ENCODE results near the gene SMPDL3A. TPM values are rescaled to one million over a fixed set of nuclear protein-coding genes. Genes with fewer than 3 reads are reported as not detected.

SMPDL3A gene
- total and polyA plus RNA-seq, 2 of the 8 experiments (the other 6 are each of a cell fraction or from before 2014, with no cell fraction given): 3.5 to 3.9 TPM

DNA sequence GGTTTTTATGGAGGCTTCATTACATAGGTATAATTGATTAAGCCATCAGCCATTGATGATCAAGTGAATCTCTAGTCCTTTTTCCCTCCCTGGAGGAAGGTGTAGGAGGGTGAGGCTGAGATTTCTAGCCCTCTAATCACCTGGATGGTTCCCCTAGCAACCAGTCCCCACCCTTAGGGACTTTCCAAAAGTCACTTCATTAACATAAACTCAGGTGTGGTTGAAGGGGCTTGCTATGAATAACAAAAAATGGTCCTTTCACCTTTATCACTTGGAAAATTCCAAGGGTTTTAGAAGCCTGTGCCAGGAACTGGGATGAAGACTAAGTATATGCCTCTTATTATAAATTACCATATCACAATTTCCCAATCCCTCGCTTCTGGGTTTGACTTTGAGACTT is 40.4 kb downstream of the SMPDL3A start:
- Histone ChIP-seq H4K5ac (ENCODE audit: insufficient read length, low read depth, low read length) (no peak overlapping the region), H3K9ac (replicated peaks in 1 of 4; ENCODE audit: extremely low read depth in 1 of 4, low read depth in 3 of 4, low read length in 3 of 4) (peak overlapping the region in 1 of 4 experiments; percentile 39; a peak in 2 of 7 replicates), H3K4me2 (ENCODE audit: insufficient read depth in 1 of 2, low read depth in 2 of 2, low read length in 2 of 2) (peak overlapping the region; percentile 6 to 58), H3K4me3 (ENCODE audit: extremely low read depth in 1 of 4, insufficient read depth in 2 of 4, low read depth in 3 of 4, low read length in 4 of 4) (peak overlapping the region in 1 of 4 experiments; percentile 41; a peak in 2 of 8 replicates), H4K8ac (ENCODE audit: extremely low read depth, insufficient read depth, low read length) (no peak overlapping the region), H3K23me2 (ENCODE audit: low read depth, low read length) (no peaks in the 10 kb centered on the region), H4K91ac (replicated peaks; ENCODE audit: insufficient read length, low read length) (peak overlapping the region; percentile 6), H3K18ac (ENCODE audit: extremely low read depth, low read length) (no peak overlapping the region), H2BK12ac (ENCODE audit: low read depth, low read length) (no peak overlapping the region), H3K9me3 (ENCODE audit: insufficient read depth in 2 of 2, low read depth in 1 of 2, low read length in 1 of 2) (no peaks in the 10 kb centered on the region), H3K4ac (replicated peaks; ENCODE audit: insufficient read length, low read depth, low read length) (no peak overlapping the region), H3K27ac (ENCODE audit: low read depth, low read length) (peak overlapping the region; percentile 55; the same call in 1 of the 2 replicates), H3K36me3 (ENCODE audit: control insufficient read depth in 2 of 4, insufficient read depth in 4 of 4, low read length in 3 of 4) (no peaks in the 10 kb centered on the region), H3K79me2 (ENCODE audit: control insufficient read depth in 1 of 2, insufficient read depth in 2 of 2, low read length in 2 of 2) (no peaks in the 10 kb centered on the region), H2BK120ac (replicated peaks; ENCODE audit: low read depth, low read length) (peak overlapping the region; percentile 6), H2BK20ac (ENCODE audit: low read length) (peak overlapping the region; percentile 9; the same call in 1 of the 2 replicates), H4K20me1 (replicated peaks in 1 of 2; ENCODE audit: control insufficient read depth in 1 of 2, insufficient read depth in 2 of 2, low read length in 2 of 2) (no peaks in the 10 kb centered on the region), H3K79me1 (ENCODE audit: low read depth, low read length) (no peaks in the 10 kb centered on the region), H2AK5ac (ENCODE audit: low read depth, low read length) (no peak overlapping the region), H2BK15ac (ENCODE audit: low read length) (no peak overlapping the region), H3K27me3 (replicated peaks in 1 of 4; ENCODE audit: control insufficient read depth in 3 of 4, extremely low read depth in 1 of 4, insufficient read depth in 3 of 4, low read length in 3 of 4) (no peaks in the 10 kb centered on the region), H3K4me1 (replicated peaks in 1 of 4; ENCODE audit: control insufficient read depth in 3 of 4, insufficient read depth in 4 of 4, low read length in 3 of 4) (peaks cover 0 to 14% (median 9%) of the 10 kb centered on the region in 4 experiments; a peak in 4 of 7 replicates), H3K56ac (replicated peaks; ENCODE audit: insufficient read length, low read depth, low read length) (no peak overlapping the region), H2BK5ac (ENCODE audit: low read depth, low read length) (0 out of 2 replicates have a peak overlapping the region, but pooled peaks have one; percentile 45), H2AFZ (ENCODE audit: low read length) (no peak overlapping the region), H3K23ac (ENCODE audit: insufficient read length) (no peak overlapping the region), H3K14ac (ENCODE audit: insufficient read length) (no peak overlapping the region)
- DNase-seq (ENCODE audit: low read depth in 1 of 2, low spot score in 2 of 2) (no peak), FAIRE-seq (peak; percentile 66)
- WGBS, 2 experiments (ENCODE audit: extremely low coverage in 1 of 2, insufficient coverage in 1 of 2, insufficient read length in 1 of 2, insufficient replicate concordance in 2 of 2, low coverage in 1 of 2, low lambda C conversion rate in 2 of 2, missing lambda C conversion rate in 1 of 2): 64% methylated on average over 1 of the region's 1 CpG; no CpG with 5 or more reads in 1 of the 2 experiments
- ChIA-PET POLR2A (ENCODE audit: partially characterized antibody) (no interaction called here), CTCF (ENCODE audit: partially characterized antibody) (interaction anchor here (0.9 to 3.7 kb wide), 5 partner anchors 10 to 98 kb away, joined by 3 to 29 read pairs (median 5); no protein-coding TSS in a partner anchor)
- TF ChIP-seq BRCA1 (IDR thresholded peaks at IDR 0.05; ENCODE audit: low read depth, low read length) (no peak), SP1 (IDR thresholded peaks at IDR 0.05; ENCODE audit: low read depth, low read length) (peak; percentile 65; the same call in 1 of the 2 replicates), SUZ12 (IDR thresholded peaks at IDR 0.05; ENCODE audit: low read length) (no peak), POU5F1 (IDR thresholded peaks at IDR 0.05; ENCODE audit: low read depth, low read length) (no peak), EP300 (IDR thresholded peaks at IDR 0.05; ENCODE audit: borderline replicate concordance in 1 of 2, low read depth in 2 of 2, low read length in 2 of 2) (peak in 1 of 2 experiments; percentile 73; a peak in 1 of 3 replicates), CEBPB (IDR thresholded peaks at IDR 0.05; ENCODE audit: low read depth, low read length) (no peak), ZNF274 (IDR thresholded peaks at IDR 0.05; ENCODE audit: borderline replicate concordance, extremely low read depth, low read length) (no peak)
- TF ChIP-seq, protein P1, sequence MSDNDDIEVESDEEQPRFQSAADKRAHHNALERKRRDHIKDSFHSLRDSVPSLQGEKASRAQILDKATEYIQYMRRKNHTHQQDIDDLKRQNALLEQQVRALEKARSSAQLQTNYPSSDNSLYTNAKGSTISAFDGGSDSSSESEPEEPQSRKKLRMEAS (IDR thresholded peaks at IDR 0.05): no peak
- TF ChIP-seq, protein P2, sequence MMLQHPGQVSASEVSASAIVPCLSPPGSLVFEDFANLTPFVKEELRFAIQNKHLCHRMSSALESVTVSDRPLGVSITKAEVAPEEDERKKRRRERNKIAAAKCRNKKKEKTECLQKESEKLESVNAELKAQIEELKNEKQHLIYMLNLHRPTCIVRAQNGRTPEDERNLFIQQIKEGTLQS (IDR thresholded peaks at IDR 0.05; ENCODE audit: insufficient read depth, low read depth, low read length): no peak
- TF ChIP-seq, protein P3, sequence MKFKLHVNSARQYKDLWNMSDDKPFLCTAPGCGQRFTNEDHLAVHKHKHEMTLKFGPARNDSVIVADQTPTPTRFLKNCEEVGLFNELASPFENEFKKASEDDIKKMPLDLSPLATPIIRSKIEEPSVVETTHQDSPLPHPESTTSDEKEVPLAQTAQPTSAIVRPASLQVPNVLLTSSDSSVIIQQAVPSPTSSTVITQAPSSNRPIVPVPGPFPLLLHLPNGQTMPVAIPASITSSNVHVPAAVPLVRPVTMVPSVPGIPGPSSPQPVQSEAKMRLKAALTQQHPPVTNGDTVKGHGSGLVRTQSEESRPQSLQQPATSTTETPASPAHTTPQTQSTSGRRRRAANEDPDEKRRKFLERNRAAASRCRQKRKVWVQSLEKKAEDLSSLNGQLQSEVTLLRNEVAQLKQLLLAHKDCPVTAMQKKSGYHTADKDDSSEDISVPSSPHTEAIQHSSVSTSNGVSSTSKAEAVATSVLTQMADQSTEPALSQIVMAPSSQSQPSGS (IDR thresholded peaks at IDR 0.05; ENCODE audit: low read length): no peak

Measured in H1 (cell line).